H9 (cell line): ENCODE results near the gene PKP3. TPM values are rescaled to one million over a fixed set of nuclear protein-coding genes. Genes with fewer than 3 reads are reported as not detected.

Experiments used
- DNase-seq: peaks from one replicate; pipeline ENCODE4 v3.0.0-alpha.2; 2017
- H2AFZ ChIP-seq: one replicate; pipeline ENCODE4 v1.6.1; 2013; ENCODE audit warnings: mild to moderate bottlenecking, low read length, control low read depth, moderate library complexity
- H2AK5ac ChIP-seq: 2 replicates; pipeline ENCODE4 v1.6.1; 2013; ENCODE audit warnings: low read length, control low read depth, mixed read lengths; ENCODE audit not compliant: insufficient read length
- H2BK120ac ChIP-seq: one replicate; pipeline ENCODE4 v1.6.1; 2013; ENCODE audit warnings: low read depth, mild to moderate bottlenecking, low read length, control low read depth, inconsistent platforms; ENCODE audit not compliant: poor library complexity, severe bottlenecking
- H2BK12ac ChIP-seq: 2 replicates; pipeline ENCODE4 v1.6.1; 2013; ENCODE audit warnings: low read length, control low read depth, mixed read lengths, low read depth; ENCODE audit not compliant: insufficient read length
- H2BK15ac ChIP-seq: 2 replicates; pipeline ENCODE4 v1.6.1; 2013; ENCODE audit warnings: low read depth, low read length, control low read depth
- H2BK20ac ChIP-seq: one replicate; pipeline ENCODE4 v1.6.1; 2013; ENCODE audit warnings: low read depth, mild to moderate bottlenecking, low read length, control low read depth, inconsistent platforms; ENCODE audit not compliant: poor library complexity, severe bottlenecking
- H2BK5ac ChIP-seq: 2 replicates; pipeline ENCODE4 v1.6.1; 2013; ENCODE audit warnings: low read length, control low read depth, mixed read lengths; ENCODE audit not compliant: insufficient read length
- H3K14ac ChIP-seq: 2 replicates; pipeline ENCODE4 v1.6.1; 2013; ENCODE audit warnings: low read length, control low read depth; ENCODE audit not compliant: insufficient read depth
- H3K18ac ChIP-seq: 2 replicates; pipeline ENCODE4 v1.6.1; 2013; ENCODE audit warnings: low read depth, mild to moderate bottlenecking, mixed read lengths, low read length, control low read depth; ENCODE audit not compliant: insufficient read length
- H3K23ac ChIP-seq: 2 replicates; pipeline ENCODE4 v1.6.1; 2013; ENCODE audit warnings: low read length, control low read depth, mixed read lengths, low read depth; ENCODE audit not compliant: insufficient read length
- H3K23me2 ChIP-seq: 2 replicates; pipeline ENCODE4 v1.6.1; 2013; ENCODE audit warnings: low read depth, mild to moderate bottlenecking, mixed read lengths, low read length, control low read depth; ENCODE audit not compliant: insufficient read length, poor library complexity, severe bottlenecking
- H3K27ac ChIP-seq: 2 replicates; pipeline ENCODE4 v1.5.1; 2013; ENCODE audit warnings: low read length, control low read depth, mixed read lengths, low read depth; ENCODE audit not compliant: insufficient read length
- H3K27me3 ChIP-seq: 2 replicates; pipeline ENCODE4 v1.6.1; 2013; ENCODE audit warnings: low read length, control low read depth, inconsistent platforms; ENCODE audit not compliant: insufficient read depth
- H3K4ac ChIP-seq: 2 replicates; pipeline ENCODE4 v1.6.1; 2013; ENCODE audit warnings: low read depth, mild to moderate bottlenecking, control low read depth, inconsistent platforms, low read length, moderate library complexity
- H3K4me1 ChIP-seq: 2 replicates; pipeline ENCODE4 v1.6.1; 2013; ENCODE audit warnings: low read length, control low read depth, inconsistent platforms; ENCODE audit not compliant: insufficient read depth
- H3K4me2 ChIP-seq: 2 replicates; pipeline ENCODE4 v1.6.1; 2013; ENCODE audit warnings: low read length, control low read depth, mixed read lengths; ENCODE audit not compliant: insufficient read length, insufficient read depth
- H3K56ac ChIP-seq: 2 replicates; pipeline ENCODE4 v1.6.1; 2013; ENCODE audit warnings: low read depth, mild to moderate bottlenecking, mixed read lengths, low read length, control low read depth; ENCODE audit not compliant: insufficient read length
- H3K79me1 ChIP-seq: 2 replicates; pipeline ENCODE4 v1.6.1; 2013; ENCODE audit warnings: low read depth, mild to moderate bottlenecking, moderate library complexity, low read length, control low read depth, inconsistent platforms; ENCODE audit not compliant: insufficient read depth, poor library complexity, severe bottlenecking
- H3K79me2 ChIP-seq: 2 replicates; pipeline ENCODE4 v1.6.1; 2013; ENCODE audit warnings: low read length, control low read depth, inconsistent platforms; ENCODE audit not compliant: insufficient read depth
- H3K9ac ChIP-seq: 2 replicates; pipeline ENCODE4 v1.6.1; 2013; ENCODE audit warnings: low read length, control low read depth, mixed read lengths; ENCODE audit not compliant: insufficient read length; ENCODE audit errors: extremely low read depth
- H3K9me3 ChIP-seq: one replicate; pipeline ENCODE4 v1.6.1; 2013; ENCODE audit warnings: low read depth, low read length, inconsistent platforms; ENCODE audit not compliant: control insufficient read depth
- H3T11ph ChIP-seq: one replicate; pipeline ENCODE4 v1.6.1; 2013; ENCODE audit warnings: mild to moderate bottlenecking, low read length, control low read depth, inconsistent platforms
- H4K20me1 ChIP-seq: one replicate; pipeline ENCODE4 v1.6.1; 2013; ENCODE audit not compliant: control insufficient read depth, insufficient read length, insufficient read depth
- H4K5ac ChIP-seq: 2 replicates; pipeline ENCODE4 v1.6.1; 2013; ENCODE audit warnings: low read depth, mild to moderate bottlenecking, mixed read lengths, low read length, control low read depth; ENCODE audit not compliant: insufficient read length
- H4K8ac ChIP-seq: replicated peaks from 2 replicates; pipeline ENCODE4 v1.6.1; 2013; ENCODE audit warnings: low read length, control low read depth, mixed read lengths, low read depth; ENCODE audit not compliant: insufficient read length
- H4K91ac ChIP-seq: 2 replicates; pipeline ENCODE4 v1.6.1; 2013; ENCODE audit warnings: low read depth, mild to moderate bottlenecking, moderate library complexity, mixed read lengths, low read length, control low read depth; ENCODE audit not compliant: insufficient read length
- H3K27ac Mint-ChIP-seq, 3 experiments: 2 replicates in 2 of 3; 3 replicates in 1 of 3; pipeline ENCODE4 v1.8.0; 2020 to 2021; ENCODE audit warnings: mixed read lengths in 3 of 3, mild to moderate bottlenecking in 1 of 3, moderate library complexity in 1 of 3
- H3K27me3 Mint-ChIP-seq: 2 replicates; pipeline ENCODE4 v1.8.0; 2021; ENCODE audit warnings: low read depth, mild to moderate bottlenecking, moderate library complexity, mixed read lengths
- H3K36me3 Mint-ChIP-seq, 3 experiments: 2 replicates in 2 of 3; 3 replicates in 1 of 3; pipeline ENCODE4 v1.8.0; 2020 to 2021; ENCODE audit warnings: low read depth in 3 of 3, mixed read lengths in 3 of 3; ENCODE audit not compliant: insufficient read depth in 1 of 3
- H3K4me1 Mint-ChIP-seq, 2 experiments: 2 replicates each; pipeline ENCODE4 v1.8.0; 2020; ENCODE audit warnings: mixed read lengths in 2 of 2
- H3K4me3 Mint-ChIP-seq, 2 experiments: 2 replicates in 1 of 2; 3 replicates in 1 of 2; pipeline ENCODE4 v1.8.0; 2020 to 2021; ENCODE audit warnings: mild to moderate bottlenecking in 2 of 2, mixed read lengths in 2 of 2, moderate library complexity in 1 of 2
- H3K9me3 Mint-ChIP-seq, 2 experiments: 2 replicates in 1 of 2; 3 replicates in 1 of 2; pipeline ENCODE4 v1.8.0; 2020; ENCODE audit warnings: mild to moderate bottlenecking in 2 of 2, mixed read lengths in 2 of 2, moderate library complexity in 1 of 2
- WGBS: extraction: QIAGEN DNeasy Blood & Tissue Kit; methylation state at CpG from one replicate; pipeline ENCODE4 v1.1.7; 2013; ENCODE audit warnings: missing lambda C conversion rate, low lambda C conversion rate, mixed read lengths; ENCODE audit not compliant: insufficient read length; ENCODE audit errors: extremely low coverage; 5-methylcytosine and 5-hydroxymethylcytosine counted together
- total RNA-seq: library from RNA; stranded (reverse); gene quantifications from 2 replicates; pipeline ENCODE4 v1.2.1, GENCODE V29; 2021
- TF ChIP-seq, protein P1 (sequence below): fragments of 200-600 bp; sonication (generic); conservative IDR thresholded peaks from 3 replicates; pipeline ENCODE4 v1.8.0; 2021; ENCODE audit warnings: antibody characterized with exemption, mild to moderate bottlenecking

PKP3 gene
- total RNA-seq, 1 experiment from 2014 or later = 41.7 TPM

DNA sequence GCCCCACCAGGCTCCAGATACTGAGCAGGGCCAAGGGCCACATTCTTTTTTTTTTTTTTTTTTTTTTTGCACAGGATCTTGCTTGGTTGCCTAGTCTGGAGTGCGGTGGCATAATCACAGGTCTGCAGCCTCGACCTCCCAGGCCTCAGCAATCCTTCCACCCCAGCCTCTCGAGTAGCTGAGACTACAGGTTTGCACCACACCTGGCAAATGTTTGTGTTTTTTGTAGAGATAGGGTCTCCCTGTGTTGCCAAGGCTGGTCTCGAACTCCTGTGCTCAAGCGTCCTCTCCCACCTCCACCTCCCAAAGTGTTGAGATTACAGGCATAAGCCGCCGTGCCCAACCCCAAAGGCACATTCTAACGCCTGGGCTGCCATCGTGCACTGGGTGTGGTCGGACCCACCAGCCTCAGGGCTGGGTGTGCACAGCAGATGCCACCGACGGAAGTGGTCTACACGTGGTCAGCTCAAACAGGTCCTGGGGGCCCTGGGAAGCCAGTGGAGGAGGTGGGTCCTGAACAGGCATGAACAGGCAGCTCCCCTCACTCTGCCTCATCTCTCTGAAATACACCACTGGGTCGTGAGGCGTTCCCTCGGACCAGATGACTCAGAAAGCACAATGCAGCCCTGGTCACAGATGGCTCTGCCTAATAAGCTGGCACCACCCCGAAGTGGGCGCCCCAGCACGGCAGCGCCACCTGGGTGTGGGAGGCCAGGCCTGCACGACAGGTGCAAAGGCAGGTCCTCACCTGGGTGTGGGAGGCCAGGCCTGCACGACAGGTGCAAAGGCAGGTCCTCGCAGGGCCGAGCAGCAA lies 29.9 kb upstream of the PKP3 start:
- WGBS = no CpG with 5 or more reads among the region's 24 CpGs
- no peak overlapping the region for H3K18ac ChIP-seq
- H3K79me1 ChIP-seq = no peaks in the 10 kb centered on the region
- H4K5ac ChIP-seq = no peak overlapping the region
- peaks cover 8% of the 10 kb centered on the region for H3K9me3 ChIP-seq
- H3K14ac ChIP-seq = no peak overlapping the region
- H4K8ac ChIP-seq = no peak overlapping the region
- no peak overlapping the region for H2AK5ac ChIP-seq
- H3K56ac ChIP-seq = no peak overlapping the region
- peak overlapping the region in 2 of 3 experiments; percentile 23 to 70; a peak in 2 of 7 replicates for H3K27ac Mint-ChIP-seq
- no peaks in the 10 kb centered on the region for H4K20me1 ChIP-seq
- H3K27ac ChIP-seq = no peak overlapping the region
- H2BK120ac ChIP-seq = no peak overlapping the region
- no peak overlapping the region for H2BK20ac ChIP-seq
- H3K23ac ChIP-seq = no peak overlapping the region
- no peak overlapping the region for H3K4me3 Mint-ChIP-seq
- H2BK12ac ChIP-seq = no peak overlapping the region
- H3K4me2 ChIP-seq = no peak overlapping the region
- H3K27me3 Mint-ChIP-seq = peaks cover 35% of the 10 kb centered on the region
- no peak overlapping the region for H2AFZ ChIP-seq
- H2BK15ac ChIP-seq = no peak overlapping the region
- H2BK5ac ChIP-seq = no peak overlapping the region
- peaks cover 27 to 28% of the 10 kb centered on the region in 2 experiments for H3K9me3 Mint-ChIP-seq
- peak; percentile 87 for DNase-seq
- no peaks in the 10 kb centered on the region for H3K4me1 ChIP-seq
- TF ChIP-seq, protein P1, sequence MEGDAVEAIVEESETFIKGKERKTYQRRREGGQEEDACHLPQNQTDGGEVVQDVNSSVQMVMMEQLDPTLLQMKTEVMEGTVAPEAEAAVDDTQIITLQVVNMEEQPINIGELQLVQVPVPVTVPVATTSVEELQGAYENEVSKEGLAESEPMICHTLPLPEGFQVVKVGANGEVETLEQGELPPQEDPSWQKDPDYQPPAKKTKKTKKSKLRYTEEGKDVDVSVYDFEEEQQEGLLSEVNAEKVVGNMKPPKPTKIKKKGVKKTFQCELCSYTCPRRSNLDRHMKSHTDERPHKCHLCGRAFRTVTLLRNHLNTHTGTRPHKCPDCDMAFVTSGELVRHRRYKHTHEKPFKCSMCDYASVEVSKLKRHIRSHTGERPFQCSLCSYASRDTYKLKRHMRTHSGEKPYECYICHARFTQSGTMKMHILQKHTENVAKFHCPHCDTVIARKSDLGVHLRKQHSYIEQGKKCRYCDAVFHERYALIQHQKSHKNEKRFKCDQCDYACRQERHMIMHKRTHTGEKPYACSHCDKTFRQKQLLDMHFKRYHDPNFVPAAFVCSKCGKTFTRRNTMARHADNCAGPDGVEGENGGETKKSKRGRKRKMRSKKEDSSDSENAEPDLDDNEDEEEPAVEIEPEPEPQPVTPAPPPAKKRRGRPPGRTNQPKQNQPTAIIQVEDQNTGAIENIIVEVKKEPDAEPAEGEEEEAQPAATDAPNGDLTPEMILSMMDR = peak; percentile 88
- H3K79me2 ChIP-seq = no peaks in the 10 kb centered on the region
- peaks cover 12 to 20% of the 10 kb centered on the region in 2 experiments for H3K4me1 Mint-ChIP-seq
- no peak overlapping the region for H3K4ac ChIP-seq
- H3T11ph ChIP-seq = no peak overlapping the region
- H3K27me3 ChIP-seq = no peaks in the 10 kb centered on the region
- H3K23me2 ChIP-seq = no peaks in the 10 kb centered on the region
- no peak overlapping the region for H3K9ac ChIP-seq
- no peak overlapping the region for H4K91ac ChIP-seq
- H3K36me3 Mint-ChIP-seq = peaks cover 6 to 14% (median 11%) of the 10 kb centered on the region in 3 experiments; a peak in 6 of 7 replicates
